Measurements from ENCODE around the gene EBNA1BP2. TPM values are rescaled to one million over a fixed set of nuclear protein-coding genes. Genes with fewer than 3 reads are reported as not detected.
A peak's percentile ranks its signal among the peaks of the same experiment; 100 is the strongest.
"Not testable (repeated sequence)": the region's sequence is repeated elsewhere in the genome, so short reads cannot be mapped to it uniquely, and the experiment has no call there.

Gene EBNA1BP2
- total RNA-seq, 1 donor from 2014 or later, result 119 TPM

GRCh38 chr1:43144237-43144636 lies 27.9 kb downstream of the EBNA1BP2 start:
- no peak for DNase-seq (ENCODE audit: low read depth)
- TF ChIP-seq CTCF (IDR thresholded peaks at IDR 0.05; ENCODE audit: insufficient read depth, low read length, poor library complexity, severe bottlenecking), result no peak
- no peaks in the 10 kb centered on the region for H3K36me3 ChIP-seq (ENCODE audit: control insufficient read depth, insufficient read depth, low read length)
- H3K4me3 ChIP-seq (ENCODE audit: low read depth, low read length), result no peak overlapping the region
- H3K27me3 ChIP-seq (ENCODE audit: control insufficient read depth, insufficient read depth, low read length), result peaks cover 5% of the 10 kb centered on the region

GRCh38 chr1:43143441-43143888 lies 28.6 kb downstream of the EBNA1BP2 start:
- H3K27me3 ChIP-seq (ENCODE audit: control insufficient read depth, insufficient read depth, low read length), result peaks cover 5% of the 10 kb centered on the region
- H3K36me3 ChIP-seq (ENCODE audit: control insufficient read depth, insufficient read depth, low read length), result no peaks in the 10 kb centered on the region
- DNase-seq (ENCODE audit: low read depth), result no peak
- TF ChIP-seq CTCF (IDR thresholded peaks at IDR 0.05; ENCODE audit: insufficient read depth, low read length, poor library complexity, severe bottlenecking), result peak; percentile 35
- no peak overlapping the region for H3K4me3 ChIP-seq (ENCODE audit: low read depth, low read length)

GRCh38 chr1:43140583-43140982 lies 31.5 kb downstream of the EBNA1BP2 start:
- H3K36me3 ChIP-seq (ENCODE audit: control insufficient read depth, insufficient read depth, low read length), result no peaks in the 10 kb centered on the region
- no peak for DNase-seq (ENCODE audit: low read depth)
- no peak overlapping the region for H3K4me3 ChIP-seq (ENCODE audit: low read depth, low read length)
- peaks cover 2% of the 10 kb centered on the region for H3K27me3 ChIP-seq (ENCODE audit: control insufficient read depth, insufficient read depth, low read length)
- no peak for TF ChIP-seq CTCF (IDR thresholded peaks at IDR 0.05; ENCODE audit: insufficient read depth, low read length, poor library complexity, severe bottlenecking)

- DNase-seq (ENCODE audit: low read depth), result no peak
- Histone ChIP-seq H3K4me3 (ENCODE audit: low read depth, low read length) (no peak overlapping the region), H3K27me3 (ENCODE audit: control insufficient read depth, insufficient read depth, low read length) (peaks cover under 1% of the 10 kb centered on the region), H3K36me3 (ENCODE audit: control insufficient read depth, insufficient read depth, low read length) (no peaks in the 10 kb centered on the region)
- TF ChIP-seq CTCF (IDR thresholded peaks at IDR 0.05; ENCODE audit: insufficient read depth, low read length, poor library complexity, severe bottlenecking), result no peak
These were observed 32.1 kb downstream of the EBNA1BP2 start for GRCh38 chr1:43140010-43140409.

- not testable (repeated sequence) for DNase-seq (ENCODE audit: low read depth)
These were observed 32.8 kb downstream of the EBNA1BP2 start for GRCh38 chr1:43139295-43139694.

GRCh38 chr1:43137445-43138052 lies 34.5 kb downstream of the EBNA1BP2 start:
- no peaks in the 10 kb centered on the region for H3K27me3 ChIP-seq (ENCODE audit: control insufficient read depth, insufficient read depth, low read length)
- H3K4me3 ChIP-seq (ENCODE audit: low read depth, low read length), result no peak overlapping the region
- DNase-seq (ENCODE audit: low read depth), result no peak
- no peaks in the 10 kb centered on the region for H3K36me3 ChIP-seq (ENCODE audit: control insufficient read depth, insufficient read depth, low read length)
- no peak for TF ChIP-seq CTCF (IDR thresholded peaks at IDR 0.05; ENCODE audit: insufficient read depth, low read length, poor library complexity, severe bottlenecking)

More at GRCh38 chr1:43139295-43139694, 32.8 kb downstream of the EBNA1BP2 start:
- H3K27me3 ChIP-seq (ENCODE audit: control insufficient read depth, insufficient read depth, low read length); H3K36me3 ChIP-seq (ENCODE audit: control insufficient read depth, insufficient read depth, low read length); H3K4me3 ChIP-seq (ENCODE audit: low read depth, low read length): not testable (repeated sequence)
